ENCODE measurements around the gene NEAT1. TPM values are rescaled to one million over a fixed set of nuclear protein-coding genes. Genes with fewer than 3 reads are reported as not detected.

The NEAT1 gene
- total RNA-seq, 4 donors from 2014 or later, result 195 to 1,623 (median 652) TPM

GRCh38 chr11:65415499-65416340 is 6.9 kb upstream of the NEAT1 start:
- Histone ChIP-seq H3K36me3 (peaks cover 3 to 5% of the 10 kb centered on the region in 2 donors), H3K27me3 (no peaks in the 10 kb centered on the region), H3K9me3 (no peaks in the 10 kb centered on the region), H3K4me1 (peaks cover 44 to 53% of the 10 kb centered on the region in 2 donors), H3K4me3 (replicated peaks in 1 of 3) (peak overlapping the region in 1 of 3 donors; percentile 38), H3K27ac (peak overlapping the region in 2 of 3 donors; percentile 98 to 100)
- intact Hi-C loops (cut with DNase I), result loop anchor here (5.0 kb wide), 2 partner anchors 33 to 97 kb away; partner anchors contain the start of gene SLC25A45
- no peak for DNase-seq
- WGBS, 2 donors, result 55 to 60% methylated on average over 8 to 9 of the region's 11 CpGs
- TF ChIP-seq CTCF (IDR thresholded peaks at IDR 0.05), result no peak
- TF ChIP-seq POLR2A (IDR thresholded peaks at IDR 0.05), result no peak

- Histone ChIP-seq H3K36me3 (no peaks in the 10 kb centered on the region), H3K4me3 (replicated peaks in 1 of 3) (peak overlapping the region in 1 of 3 donors; percentile 38), H3K4me1 (peaks cover 49 to 58% of the 10 kb centered on the region in 2 donors), H3K27ac (peak overlapping the region; percentile 98 to 100 (median 100)), H3K27me3 (no peaks in the 10 kb centered on the region), H3K9me3 (no peaks in the 10 kb centered on the region)
- intact Hi-C loops (cut with DNase I), result loop anchor here (5.0 kb wide), 2 partner anchors 34 to 96 kb away; partner anchors contain the start of gene SLC25A45
- peak; percentile 93 to 95 for DNase-seq
- peak; percentile 92 to 100 (median 98) for TF ChIP-seq CTCF (IDR thresholded peaks at IDR 0.05)
- peak in 1 of 2 donors; percentile 53 for TF ChIP-seq POLR2A (IDR thresholded peaks at IDR 0.05)
- WGBS, 2 donors, result 2 to 25% methylated on average over 2 to 6 of the region's 18 CpGs
Measured at GRCh38 chr11:65416341-65416824, 6.2 kb upstream of the NEAT1 start.

GRCh38 chr11:65416841-65417701 is 5.5 kb upstream of the NEAT1 start:
- Histone ChIP-seq H3K4me3 (replicated peaks in 1 of 3) (peak overlapping the region in 1 of 3 donors; percentile 38), H3K9me3 (no peaks in the 10 kb centered on the region), H3K27me3 (no peaks in the 10 kb centered on the region), H3K4me1 (peaks cover 53 to 60% of the 10 kb centered on the region in 2 donors), H3K27ac (peak overlapping the region; percentile 98 to 100 (median 100)), H3K36me3 (no peaks in the 10 kb centered on the region)
- WGBS, 2 donors, result 30% methylated on average over 12 of the region's 14 CpGs
- DNase-seq, result peak; percentile 42 to 56
- TF ChIP-seq CTCF (IDR thresholded peaks at IDR 0.05) (no peak), POLR2A (IDR thresholded peaks at IDR 0.05) (no peak)
- intact Hi-C loops (cut with DNase I), result loop anchor here (5.0 kb wide), 2 partner anchors 35 to 95 kb away; partner anchors contain the start of gene SLC25A45

- WGBS, 2 donors, result 24 to 34% methylated on average over 16 to 19 of the region's 19 CpGs
- Histone ChIP-seq H3K27ac (peak overlapping the region; percentile 98 to 100 (median 100)), H3K36me3 (peaks cover 0 to 1% of the 10 kb centered on the region in 2 donors), H3K4me3 (replicated peaks in 1 of 3) (peak overlapping the region in 1 of 3 donors; percentile 38), H3K4me1 (peaks cover 53 to 56% of the 10 kb centered on the region in 2 donors), H3K9me3 (no peaks in the 10 kb centered on the region), H3K27me3 (no peaks in the 10 kb centered on the region)
- DNase-seq, result peak; percentile 80 to 84
- TF ChIP-seq CTCF (IDR thresholded peaks at IDR 0.05) (no peak), POLR2A (IDR thresholded peaks at IDR 0.05) (peak in 1 of 2 donors; percentile 39)
- intact Hi-C loops (cut with DNase I), result loop anchor here (5.0 kb wide), 2 partner anchors 36 to 94 kb away; partner anchors contain the start of gene SLC25A45
Measured at GRCh38 chr11:65417702-65418430, 4.7 kb upstream of the NEAT1 start.

All from thyroid gland (tissue), 4 donors.